AG04449 (cell line): Measurements from ENCODE around the gene ZNF768.

Experiments used
- CTCF ChIA-PET: fragments of 350-600 bp; formaldehyde crosslinking; extraction: SDS; loops from one replicate; lab custom pipeline; 2021; ENCODE audit warnings: antibody characterized with exemption; lab: Yijun Ruan, JAX
- POLR2A ChIA-PET: fragments of 400-600, 350-600 bp; formaldehyde crosslinking; extraction: SDS; loops from one replicate; lab custom pipeline; 2020; ENCODE audit warnings: antibody characterized with exemption, inconsistent platforms; lab: Yijun Ruan, JAX
- DNase-seq: peaks from one replicate; pipeline ENCODE4 v3.0.0-alpha.2; 2010; ENCODE audit warnings: low read depth, low spot score
- H3K4me3 ChIP-seq: 2 replicates; pipeline ENCODE4 v1.5.1; 2011; ENCODE audit warnings: low read depth, mild to moderate bottlenecking, control low read depth, low read length
- TF ChIP-seq, protein P1 (sequence below): IDR thresholded peaks from one replicate; pipeline ENCODE4 v1.5.1; 2011; ENCODE audit warnings: mild to moderate bottlenecking, moderate library complexity, low read length, control low read depth, inconsistent platforms; ENCODE audit not compliant: insufficient read depth; ENCODE audit errors: missing control alignments

ZNF768 gene

DNA sequence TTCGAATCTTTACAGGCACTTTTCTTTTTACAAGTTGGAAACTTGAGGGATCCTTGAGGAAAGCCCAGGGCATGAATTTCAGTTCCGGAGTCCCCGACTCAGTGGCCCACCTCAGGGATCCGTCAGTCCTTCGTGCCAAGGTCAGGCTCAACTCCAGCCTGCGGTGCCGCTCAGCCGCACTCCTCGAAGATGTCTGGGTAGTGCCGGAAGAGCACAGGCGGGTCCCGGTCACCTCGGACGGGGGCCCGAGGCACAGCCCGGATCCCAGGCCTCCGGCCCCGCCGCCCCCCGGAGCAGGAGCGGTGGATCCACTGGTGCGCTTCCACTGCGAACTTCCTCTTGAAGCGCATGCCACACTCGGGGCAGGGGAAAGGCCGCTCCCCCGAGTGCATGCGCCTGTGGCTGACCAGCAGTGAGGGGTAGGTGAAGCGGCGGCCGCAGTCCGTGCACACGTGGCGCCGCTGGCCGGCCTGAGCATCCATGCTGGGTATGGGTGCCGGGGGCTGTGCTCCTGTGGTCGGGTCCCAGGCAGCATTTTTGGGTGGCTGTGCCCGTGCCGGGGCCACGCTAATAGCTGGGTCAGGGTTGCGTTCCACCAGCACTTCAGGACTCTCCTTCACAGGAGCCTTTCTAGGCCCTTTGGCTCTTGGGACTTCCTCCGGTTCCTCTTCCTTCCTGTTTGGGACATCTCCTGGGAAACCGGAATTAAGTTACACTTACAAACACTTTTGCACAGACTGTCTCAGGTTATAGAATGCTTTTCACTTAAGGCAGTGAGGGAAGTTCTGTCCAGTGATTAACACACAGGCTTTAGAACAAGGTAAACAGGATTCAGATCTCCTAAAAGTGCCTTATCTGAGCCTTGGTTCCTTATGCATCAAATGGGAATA lies 43.6 kb upstream of the ZNF768 start:
- TF ChIP-seq, protein P1, sequence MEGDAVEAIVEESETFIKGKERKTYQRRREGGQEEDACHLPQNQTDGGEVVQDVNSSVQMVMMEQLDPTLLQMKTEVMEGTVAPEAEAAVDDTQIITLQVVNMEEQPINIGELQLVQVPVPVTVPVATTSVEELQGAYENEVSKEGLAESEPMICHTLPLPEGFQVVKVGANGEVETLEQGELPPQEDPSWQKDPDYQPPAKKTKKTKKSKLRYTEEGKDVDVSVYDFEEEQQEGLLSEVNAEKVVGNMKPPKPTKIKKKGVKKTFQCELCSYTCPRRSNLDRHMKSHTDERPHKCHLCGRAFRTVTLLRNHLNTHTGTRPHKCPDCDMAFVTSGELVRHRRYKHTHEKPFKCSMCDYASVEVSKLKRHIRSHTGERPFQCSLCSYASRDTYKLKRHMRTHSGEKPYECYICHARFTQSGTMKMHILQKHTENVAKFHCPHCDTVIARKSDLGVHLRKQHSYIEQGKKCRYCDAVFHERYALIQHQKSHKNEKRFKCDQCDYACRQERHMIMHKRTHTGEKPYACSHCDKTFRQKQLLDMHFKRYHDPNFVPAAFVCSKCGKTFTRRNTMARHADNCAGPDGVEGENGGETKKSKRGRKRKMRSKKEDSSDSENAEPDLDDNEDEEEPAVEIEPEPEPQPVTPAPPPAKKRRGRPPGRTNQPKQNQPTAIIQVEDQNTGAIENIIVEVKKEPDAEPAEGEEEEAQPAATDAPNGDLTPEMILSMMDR: no peak
- no peak for DNase-seq
- CTCF ChIA-PET: interaction anchor here (0.9 to 2.4 kb wide), 2 partner anchors 12 to 81 kb away, joined by 3 to 7 read pairs; partner anchors contain the start of genes PRR14 and ZNF764
- POLR2A ChIA-PET: interaction anchor here (2.4 kb wide), 1 partner anchor 12 kb away, joined by 23 read pairs; the partner anchor contains the start of gene ZNF764
- no peak overlapping the region for H3K4me3 ChIP-seq

DNA sequence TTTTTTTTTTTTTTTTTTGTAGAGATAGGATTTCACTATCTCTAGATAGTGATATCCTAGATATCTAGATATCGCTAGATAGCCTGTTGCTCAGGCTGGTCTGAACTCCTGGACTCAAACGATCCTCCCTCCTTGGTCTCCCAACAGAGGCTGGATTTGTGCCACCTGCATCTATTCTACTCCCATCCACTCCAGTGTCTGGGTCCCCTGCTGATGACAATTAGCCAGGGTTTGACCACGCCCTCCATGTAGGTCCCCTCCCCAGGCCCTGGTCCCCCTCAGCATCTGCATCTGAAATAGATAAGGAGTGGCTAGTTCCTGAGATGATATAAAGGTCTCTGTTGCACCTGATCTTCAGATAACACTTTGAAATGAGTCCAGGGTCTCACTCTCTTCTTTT lies 42.9 kb upstream of the ZNF768 start:
- TF ChIP-seq, protein P1: no peak
- no peak overlapping the region for H3K4me3 ChIP-seq
- POLR2A ChIA-PET: no interaction called here
- DNase-seq: no peak
- CTCF ChIA-PET: interaction anchor here (0.8 kb wide), 1 partner anchor 11 kb away, joined by 4 read pairs; the partner anchor contains the start of gene ZNF764

DNA sequence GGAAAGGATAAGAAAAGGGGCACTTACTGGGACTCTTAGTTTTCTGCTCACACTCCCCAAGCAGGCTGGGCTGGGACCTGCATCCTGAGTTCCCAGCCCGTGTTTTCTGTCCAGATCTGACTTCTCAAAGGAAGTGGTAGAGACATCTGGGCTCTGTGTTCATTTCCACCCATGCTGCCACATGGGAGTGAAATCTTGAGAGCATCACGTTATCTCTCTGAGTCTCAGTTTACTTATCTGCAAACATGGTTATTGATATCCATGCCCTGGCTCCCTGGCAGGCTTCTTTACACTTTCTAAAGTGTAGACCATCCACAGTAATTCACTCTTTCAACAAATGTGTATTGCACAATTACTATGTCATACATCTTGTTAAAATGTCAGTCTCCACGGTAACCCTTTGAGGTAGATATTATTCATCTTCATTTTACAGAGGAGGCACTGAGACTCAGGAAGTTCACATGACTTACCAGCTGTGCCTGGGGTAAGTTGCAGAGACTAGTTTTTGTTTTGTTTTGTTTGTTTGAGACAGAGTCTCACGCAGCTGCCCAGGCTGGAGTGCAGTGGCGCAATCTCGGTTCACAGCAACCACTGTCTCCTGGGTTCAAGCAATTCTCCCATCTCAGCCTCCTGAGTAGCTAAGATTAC lies 41.7 kb upstream of the ZNF768 start:
- TF ChIP-seq, protein P1: no peak
- POLR2A ChIA-PET: interaction anchor here (0.6 kb wide), 1 partner anchor 42 kb away, joined by 3 read pairs; no protein-coding TSS in a partner anchor
- DNase-seq: peak; percentile 19
- H3K4me3 ChIP-seq: no peak overlapping the region
- CTCF ChIA-PET: interaction anchor here (0.8 to 1.1 kb wide), 2 partner anchors 10 to 138 kb away, joined by 4 to 5 read pairs; partner anchors contain the start of genes DCTPP1 and ZNF764

DNA sequence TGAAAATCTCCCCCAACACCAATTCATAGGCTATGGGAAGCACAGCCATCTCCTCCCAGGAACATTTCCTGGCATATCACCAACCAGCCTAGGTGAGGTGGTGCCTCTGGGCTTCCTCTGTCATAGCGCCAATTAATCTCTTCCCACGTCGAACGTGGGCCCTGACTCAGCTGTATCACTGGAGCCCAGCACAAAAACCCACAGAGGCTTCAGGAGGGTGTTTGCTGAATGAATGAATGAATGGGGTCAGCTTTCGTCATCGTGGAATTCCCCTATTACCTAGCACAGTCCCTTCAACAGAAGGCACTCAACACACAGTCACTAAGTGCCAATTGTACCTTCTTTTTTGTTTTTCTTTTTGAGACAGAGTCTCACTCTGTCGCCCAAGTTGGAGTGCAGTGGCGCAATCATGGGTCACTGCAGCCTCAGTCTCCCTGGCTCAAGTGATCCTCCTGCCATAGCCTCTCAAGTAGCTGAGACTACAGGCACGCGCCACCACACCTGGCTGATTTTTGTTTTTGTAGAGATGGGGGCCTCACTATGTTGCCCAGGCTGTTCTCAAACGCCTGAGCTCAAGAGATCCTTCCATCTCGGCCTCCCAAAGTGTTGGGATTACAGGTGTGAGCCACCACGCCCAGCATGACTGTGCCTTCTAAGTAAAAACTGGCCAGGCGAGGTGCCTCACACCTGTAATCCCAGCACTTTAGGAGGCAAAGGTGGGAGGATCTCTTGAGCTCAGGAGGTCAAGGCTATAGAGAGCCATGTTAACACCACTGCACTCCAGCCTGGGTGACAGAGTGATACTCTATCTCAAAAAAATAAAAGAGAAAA lies 41.0 kb upstream of the ZNF768 start:
- no peak overlapping the region for H3K4me3 ChIP-seq
- TF ChIP-seq, protein P1: no peak
- DNase-seq: no peak
- ChIA-PET CTCF (interaction anchor here (0.9 to 1.6 kb wide), 4 partner anchors 9 to 137 kb away, joined by 3 to 5 read pairs (median 4); partner anchors contain the start of genes DCTPP1 and ZNF764), POLR2A (no interaction called here)

DNA sequence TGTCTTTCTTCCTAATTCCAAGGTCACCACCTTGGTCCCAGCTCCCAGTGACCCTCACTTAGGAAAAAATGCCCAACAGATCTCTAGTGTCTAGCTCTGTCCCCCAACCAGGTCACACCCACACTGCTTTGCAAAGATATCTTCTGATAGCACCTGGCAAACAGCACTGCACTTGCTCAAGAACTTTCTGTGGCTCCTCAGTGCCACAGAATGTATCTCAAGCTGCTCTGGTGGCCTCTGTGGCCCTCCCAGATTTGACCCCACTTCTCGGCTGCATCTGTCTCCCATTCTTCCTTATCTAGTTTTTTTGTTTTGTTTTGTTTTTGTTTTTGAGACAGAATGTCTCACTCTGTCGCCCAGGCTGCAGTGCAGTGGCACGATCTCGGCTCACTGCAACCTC lies 40.2 kb upstream of the ZNF768 start:
- H3K4me3 ChIP-seq: no peak overlapping the region
- CTCF ChIA-PET: interaction anchor here (0.9 to 1.6 kb wide), 3 partner anchors 8 to 25 kb away, joined by 3 to 4 read pairs (median 3); partner anchors contain the start of gene ZNF764
- TF ChIP-seq, protein P1: no peak
- POLR2A ChIA-PET: no interaction called here
- DNase-seq: no peak
